Left lung (tissue), 10 donors: ENCODE results near the gene SEPTIN2. TPM values are rescaled to one million over a fixed set of nuclear protein-coding genes. Genes with fewer than 3 reads are reported as not detected.

Experiments used
- ATAC-seq: fragments of 200-7000 bp; cut with Tn5 transposase; one replicate; pipeline ENCODE4 v1.9.1; 2020; ENCODE audit warnings: moderate library complexity
- DNase-seq, 4 donors: peaks; one replicate each; pipeline ENCODE4 v3.0.0-alpha.2; 2013 to 2020
- H3K27ac ChIP-seq, 2 donors: fragments of 200-600 bp; sonication (generic) in 1 of 2; one replicate each; pipeline versions ENCODE4 v1.5.0 to v1.8.0; 2020 to 2021
- H3K27me3 ChIP-seq, 2 donors: fragments of 200-600 bp; sonication (generic) in 1 of 2; one replicate each; pipeline versions ENCODE4 v1.5.0 to v1.8.0; 2020 to 2021
- H3K36me3 ChIP-seq, 2 donors: fragments of 200-600 bp; sonication (generic) in 1 of 2; one replicate each; pipeline versions ENCODE4 v1.5.0 to v1.8.0; 2020 to 2021
- H3K4me1 ChIP-seq, 2 donors: fragments of 200-600 bp; one replicate each; pipeline ENCODE4 v1.8.0; 2021
- H3K4me3 ChIP-seq, 2 donors: fragments of 200-600 bp; sonication (generic) in 1 of 2; one replicate each; pipeline versions ENCODE4 v1.5.0 to v1.8.0; 2020 to 2021; ENCODE audit warnings: mild to moderate bottlenecking in 1 of 2
- H3K9me3 ChIP-seq, 2 donors: fragments of 200-600 bp; sonication (generic) in 1 of 2; one replicate each; pipeline versions ENCODE4 v1.5.0 to v1.8.0; 2020 to 2021
- CTCF ChIP-seq, 2 donors: fragments of 200-600 bp; sonication (generic) in 1 of 2; IDR thresholded peaks; one replicate each; pipeline versions ENCODE4 v1.5.0 to v1.8.0; 2021; ENCODE audit warnings: antibody characterized with exemption in 2 of 2
- intact Hi-C, 2 donors: fragments of 100-400 bp; cut with DNase I; formaldehyde crosslinking; loops; one replicate each; pipeline versions ENCODE4 v1.11.2 to v1.14.2; 2022
- polyA plus RNA-seq, 6 donors: library from polyadenylated mRNA; unstranded; fragments of 120-200 nt; gene quantifications; one replicate each; pipeline ENCODE4 v1.2.1, GENCODE V29; 2013; ENCODE audit not compliant: insufficient read length in 6 of 6
- total RNA-seq, 2 donors: library from RNA; stranded (reverse); fragmentation: NEBNext Ultra II Directional; extraction: Animal tissue kit (Norgen Biotek cat#: 25700); gene quantifications; one replicate each; pipeline ENCODE4 v1.2.1, GENCODE V29; 2021
- donor health status: DM: no; HTN: yes; CAD: no.
- donor health status: DM: no; HTN: no; CAD: no.

Gene SEPTIN2
- total and polyA plus RNA-seq, 8 donors: 320 to 593 (median 541) TPM

DNA sequence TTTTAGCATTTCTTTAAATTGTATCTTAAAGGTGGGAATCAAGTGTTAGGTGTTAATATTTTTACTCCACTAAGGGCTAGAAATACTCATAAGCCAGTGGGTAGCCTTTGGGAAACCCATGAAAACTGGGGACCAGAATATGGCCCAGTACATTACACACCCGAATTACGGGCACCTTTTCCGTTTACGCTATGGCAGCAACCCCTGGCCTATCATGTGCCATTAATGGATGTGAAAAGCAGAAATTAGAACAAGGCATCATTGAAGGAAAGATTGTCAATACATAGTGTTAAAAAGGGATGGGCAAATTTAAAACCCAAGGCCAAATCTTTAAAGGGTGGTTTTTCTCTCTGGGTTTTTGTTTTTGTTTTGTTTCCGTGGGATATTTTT is 41.1 kb downstream of the SEPTIN2 start:
- peaks cover 22 to 36% of the 10 kb centered on the region in 2 donors for H3K4me1 ChIP-seq
- DNase-seq (no peak), ATAC-seq (no peak)
- H3K27me3 ChIP-seq: no peaks in the 10 kb centered on the region
- H3K4me3 ChIP-seq: peak overlapping the region; percentile 82
- peaks cover 0 to 30% of the 10 kb centered on the region in 2 donors for H3K36me3 ChIP-seq
- TF ChIP-seq CTCF (IDR thresholded peaks at IDR 0.05): no peak
- intact Hi-C loops: no loop called here
- peak overlapping the region in 1 of 2 donors; percentile 87 for H3K27ac ChIP-seq
- no peaks in the 10 kb centered on the region for H3K9me3 ChIP-seq

DNA sequence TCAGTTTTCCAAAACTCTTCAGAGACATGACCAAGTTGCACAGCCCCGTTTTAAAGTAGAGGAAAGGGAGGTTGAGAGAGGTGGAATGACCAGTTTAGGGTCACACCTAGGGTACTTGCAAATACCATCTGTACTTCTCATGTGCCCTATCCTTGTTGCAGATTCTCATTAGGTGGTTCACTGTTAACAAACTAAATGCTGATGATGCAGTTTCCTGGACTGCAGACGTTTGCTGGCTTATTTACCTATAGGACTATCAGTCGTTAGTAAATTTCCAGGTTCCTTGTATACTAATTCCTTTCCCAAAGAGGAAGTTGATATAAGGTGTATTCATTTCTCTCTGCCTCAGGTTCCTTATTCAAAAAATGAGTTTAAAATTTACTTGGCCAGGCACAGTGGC is 41.8 kb downstream of the SEPTIN2 start:
- Histone ChIP-seq H3K27me3 (no peaks in the 10 kb centered on the region), H3K36me3 (peaks cover 0 to 23% of the 10 kb centered on the region in 2 donors), H3K9me3 (no peaks in the 10 kb centered on the region), H3K4me1 (peaks cover 22 to 33% of the 10 kb centered on the region in 2 donors), H3K4me3 (peak overlapping the region in 1 of 2 donors; percentile 82), H3K27ac (no peak overlapping the region)
- no peak for TF ChIP-seq CTCF (IDR thresholded peaks at IDR 0.05)
- ATAC-seq (no peak), DNase-seq (no peak)
- intact Hi-C loops: no loop called here

DNA sequence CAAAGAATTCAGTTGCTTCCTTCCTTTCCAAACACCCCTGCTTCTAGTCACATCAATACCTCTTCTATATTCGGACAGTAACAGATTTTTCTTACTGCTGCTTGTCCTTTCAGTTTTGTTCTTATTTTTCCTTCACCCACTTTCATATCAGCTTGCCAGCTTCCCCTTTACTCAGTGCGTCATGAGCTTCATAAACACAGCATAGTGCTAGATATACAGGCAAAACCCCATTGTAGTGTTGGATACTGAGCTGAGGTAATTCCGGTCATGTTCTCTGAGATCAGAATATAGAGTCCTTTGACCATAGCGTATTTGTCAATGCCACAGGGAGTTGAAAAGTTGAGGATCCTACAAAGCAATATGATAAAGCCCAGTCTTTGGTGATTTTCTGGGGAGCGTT is 42.7 kb downstream of the SEPTIN2 start:
- peaks cover 0 to 14% of the 10 kb centered on the region in 2 donors for H3K36me3 ChIP-seq
- no peaks in the 10 kb centered on the region for H3K9me3 ChIP-seq
- H3K27ac ChIP-seq: no peak overlapping the region
- no peaks in the 10 kb centered on the region for H3K27me3 ChIP-seq
- ATAC-seq (no peak), DNase-seq (no peak)
- H3K4me1 ChIP-seq: peaks cover 22 to 39% of the 10 kb centered on the region in 2 donors
- intact Hi-C loops: no loop called here
- TF ChIP-seq CTCF (IDR thresholded peaks at IDR 0.05): no peak
- H3K4me3 ChIP-seq: no peak overlapping the region

DNA sequence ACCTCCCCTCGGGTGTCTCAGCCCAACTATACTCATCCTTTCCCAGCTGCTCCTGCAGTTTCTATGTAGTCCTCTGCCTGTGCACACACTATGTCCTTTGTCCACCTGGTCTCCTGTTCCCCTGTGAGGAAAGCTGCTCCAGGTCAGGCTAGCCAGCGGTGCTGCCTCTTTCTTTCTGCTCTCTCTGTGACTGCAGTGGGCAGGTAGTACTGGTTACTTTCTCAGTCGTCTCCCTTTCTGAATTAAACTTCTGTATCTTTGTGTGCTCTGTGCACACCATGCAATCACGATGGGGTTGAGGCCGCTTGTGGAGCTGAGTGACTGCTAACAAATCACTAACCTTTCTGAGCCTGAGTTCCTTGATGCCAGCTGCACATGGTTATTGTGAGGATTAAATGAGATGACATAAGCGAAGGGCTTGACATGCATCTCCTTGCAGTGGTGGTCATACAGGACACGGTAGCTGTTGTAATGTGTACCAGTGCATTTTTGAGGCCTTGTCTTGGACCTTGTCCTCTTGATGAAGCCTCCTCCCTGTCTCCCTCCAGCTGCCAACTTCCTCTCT is 43.8 kb downstream of the SEPTIN2 start:
- TF ChIP-seq CTCF (IDR thresholded peaks at IDR 0.05): no peak

GRCh38 chr2:241363426-241363825 is 47.7 kb downstream of the SEPTIN2 start:
- Histone ChIP-seq H3K9me3 (no peaks in the 10 kb centered on the region), H3K36me3 (no peaks in the 10 kb centered on the region), H3K4me3 (no peak overlapping the region), H3K27ac (no peak overlapping the region), H3K4me1 (peaks cover 0 to 15% of the 10 kb centered on the region in 2 donors), H3K27me3 (no peaks in the 10 kb centered on the region)
- intact Hi-C loops: no loop called here
- TF ChIP-seq CTCF (IDR thresholded peaks at IDR 0.05): no peak
- DNase-seq: no peak
- ATAC-seq: peak; percentile 60

More for the DNA sequence above, 43.8 kb downstream of the SEPTIN2 start:
- intact Hi-C loops: no loop called here
- Histone ChIP-seq H3K4me3 (no peak overlapping the region), H3K27me3 (no peaks in the 10 kb centered on the region), H3K4me1 (peaks cover 22 to 42% of the 10 kb centered on the region in 2 donors), H3K9me3 (no peaks in the 10 kb centered on the region), H3K27ac (no peak overlapping the region), H3K36me3 (peaks cover 0 to 3% of the 10 kb centered on the region in 2 donors)
- DNase-seq (no peak), ATAC-seq (no peak)
